Muscle layer of colon (tissue), 2 donors: ENCODE measurements around the gene CLEC6A.

Source experiments
- H3K27ac ChIP-seq: one replicate; pipeline ENCODE4 v1.7.0; 2013; ENCODE audit warnings: low read depth, mild to moderate bottlenecking, low read length, moderate library complexity
- H3K27me3 ChIP-seq, 2 donors: one replicate each; pipeline ENCODE4 v1.7.0; 2013; ENCODE audit warnings: low read length in 2 of 2, mild to moderate bottlenecking in 2 of 2; ENCODE audit not compliant: insufficient read depth in 2 of 2, control insufficient read depth in 1 of 2
- H3K36me3 ChIP-seq: one replicate; pipeline ENCODE4 v1.7.0; 2013; ENCODE audit warnings: mild to moderate bottlenecking, low read length; ENCODE audit not compliant: insufficient read depth
- H3K4me1 ChIP-seq: one replicate; pipeline ENCODE4 v1.7.0; 2013; ENCODE audit warnings: mild to moderate bottlenecking, low read length; ENCODE audit not compliant: insufficient read depth
- H3K4me3 ChIP-seq, 2 donors: one replicate each; pipeline ENCODE4 v1.7.0; 2013; ENCODE audit warnings: low read length in 2 of 2, low read depth in 1 of 2, mild to moderate bottlenecking in 1 of 2, moderate library complexity in 1 of 2
- H3K9ac ChIP-seq: one replicate; pipeline ENCODE4 v1.7.0; 2013; ENCODE audit warnings: low read length
- H3K9me3 ChIP-seq: one replicate; pipeline ENCODE4 v1.7.0; 2013; ENCODE audit warnings: mild to moderate bottlenecking, low read length
- donor health status: abdominal sarcoma.
- donor health status: Adenocarcinoma of cecum.

The CLEC6A gene

DNA sequence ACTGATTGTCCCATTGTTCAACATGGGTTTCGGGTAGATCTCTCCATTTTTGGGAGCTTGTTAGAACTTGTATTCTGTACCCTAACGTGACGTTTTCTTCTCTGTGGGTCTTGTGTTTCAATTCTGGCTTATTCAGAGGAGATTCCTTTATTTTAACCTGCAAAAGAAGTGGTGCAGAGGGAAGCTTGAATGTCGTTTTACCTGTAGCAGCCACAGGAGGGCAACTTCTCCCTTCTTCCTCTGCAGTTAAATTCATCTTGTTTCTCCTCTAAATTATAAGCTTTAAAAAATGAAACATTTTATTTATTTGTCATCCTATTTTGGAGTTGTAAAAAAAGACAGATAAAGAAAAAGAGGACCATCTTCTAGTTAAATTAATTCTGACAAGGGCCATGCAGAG lies 43.9 kb downstream of the CLEC6A start:
- Histone ChIP-seq H3K4me1 (no peaks in the 10 kb centered on the region), H3K9me3 (no peaks in the 10 kb centered on the region), H3K4me3 (no peak overlapping the region), H3K9ac (no peak overlapping the region), H3K27me3 (no peaks in the 10 kb centered on the region), H3K27ac (no peak overlapping the region), H3K36me3 (no peaks in the 10 kb centered on the region)

DNA sequence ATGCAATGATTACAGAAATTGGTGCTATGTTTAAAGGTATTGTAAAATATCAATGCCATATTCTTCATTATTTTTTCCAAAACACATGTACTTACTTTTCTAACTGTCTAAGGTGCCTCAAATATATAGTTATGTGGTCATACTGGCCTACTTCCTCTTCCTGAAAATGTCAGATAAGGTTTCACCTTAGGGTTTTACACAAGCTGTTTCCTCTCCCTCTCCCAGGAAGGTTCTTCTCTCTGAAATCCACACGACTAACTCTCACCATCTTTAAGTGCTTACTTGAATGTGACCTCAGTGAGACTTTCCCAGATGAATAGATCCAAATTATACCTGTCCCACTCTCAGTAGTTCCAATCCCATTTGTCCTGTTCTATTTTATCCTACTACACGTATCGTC lies 46.0 kb downstream of the CLEC6A start:
- no peak overlapping the region for H3K9ac ChIP-seq
- H3K36me3 ChIP-seq: no peaks in the 10 kb centered on the region
- H3K27ac ChIP-seq: no peak overlapping the region
- H3K9me3 ChIP-seq: no peaks in the 10 kb centered on the region
- no peaks in the 10 kb centered on the region for H3K27me3 ChIP-seq
- H3K4me1 ChIP-seq: no peaks in the 10 kb centered on the region
- no peak overlapping the region for H3K4me3 ChIP-seq

DNA sequence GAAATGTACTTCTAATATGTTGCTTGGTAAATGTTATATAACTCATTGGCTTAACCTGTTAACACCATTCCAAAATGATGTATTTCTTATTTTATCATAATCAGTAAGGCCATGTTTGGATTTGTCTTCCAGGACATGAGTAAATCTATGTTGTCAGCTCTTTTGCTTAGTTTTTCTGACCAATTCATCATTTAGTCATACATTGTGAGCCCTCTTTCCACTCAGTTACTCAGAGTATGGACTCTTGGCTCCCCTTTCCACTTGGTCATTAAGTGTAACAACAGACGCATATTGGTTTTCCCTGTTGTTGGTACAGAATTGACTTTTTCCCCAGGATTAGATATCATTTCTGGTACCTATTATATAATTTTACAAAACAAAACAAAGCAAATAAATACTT lies 48.6 kb downstream of the CLEC6A start:
- no peak overlapping the region for H3K27ac ChIP-seq
- H3K36me3 ChIP-seq: no peaks in the 10 kb centered on the region
- no peaks in the 10 kb centered on the region for H3K27me3 ChIP-seq
- no peak overlapping the region for H3K9ac ChIP-seq
- H3K4me1 ChIP-seq: no peaks in the 10 kb centered on the region
- no peak overlapping the region for H3K4me3 ChIP-seq
- H3K9me3 ChIP-seq: no peaks in the 10 kb centered on the region

DNA sequence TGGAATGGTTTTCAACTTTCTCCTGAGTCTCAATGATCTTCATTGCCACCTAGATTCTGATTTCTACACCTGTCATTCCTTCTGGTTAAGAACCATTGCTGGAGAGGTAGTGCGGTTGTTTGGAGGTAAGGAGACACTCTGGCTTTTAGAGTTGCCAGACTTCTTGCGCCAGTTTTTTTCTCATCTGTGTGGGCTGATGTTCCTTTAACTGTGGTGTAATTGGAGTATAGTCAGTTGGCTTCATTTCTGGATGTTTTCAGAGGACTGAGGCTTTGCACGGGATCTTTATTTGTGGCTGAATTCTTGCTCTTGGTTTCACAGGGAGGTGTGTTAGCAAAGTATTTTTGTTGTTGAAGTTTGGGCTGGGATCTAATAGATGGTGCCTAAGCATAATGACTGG lies 51.8 kb downstream of the CLEC6A start:
- Histone ChIP-seq H3K9ac (no peak overlapping the region), H3K27ac (no peak overlapping the region), H3K27me3 (no peaks in the 10 kb centered on the region), H3K4me1 (no peaks in the 10 kb centered on the region), H3K9me3 (no peaks in the 10 kb centered on the region), H3K4me3 (no peak overlapping the region), H3K36me3 (no peaks in the 10 kb centered on the region)

DNA sequence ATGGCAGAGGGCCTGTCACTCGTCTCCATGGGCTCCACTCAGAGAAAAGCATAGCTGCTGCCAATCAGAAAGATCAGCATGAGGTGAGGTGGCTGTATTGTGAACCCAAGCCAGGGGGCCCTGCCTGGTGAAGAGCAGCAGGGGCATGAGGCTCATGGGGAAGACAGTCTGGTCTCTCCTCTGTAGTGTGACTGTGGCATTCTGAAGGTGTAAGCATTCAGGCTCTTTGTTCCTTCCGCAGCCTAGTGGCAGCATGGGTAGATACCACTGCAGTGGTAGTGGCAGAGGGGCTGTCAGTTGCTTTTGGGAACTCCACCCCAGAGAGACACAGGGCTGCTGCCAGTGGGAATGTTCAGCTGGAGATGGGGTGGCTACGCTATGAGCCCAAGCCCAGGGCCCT lies 52.5 kb downstream of the CLEC6A start:
- no peak overlapping the region for H3K4me3 ChIP-seq
- no peak overlapping the region for H3K9ac ChIP-seq
- H3K4me1 ChIP-seq: no peaks in the 10 kb centered on the region
- H3K27ac ChIP-seq: no peak overlapping the region
- no peaks in the 10 kb centered on the region for H3K27me3 ChIP-seq
- no peaks in the 10 kb centered on the region for H3K9me3 ChIP-seq
- no peaks in the 10 kb centered on the region for H3K36me3 ChIP-seq

DNA sequence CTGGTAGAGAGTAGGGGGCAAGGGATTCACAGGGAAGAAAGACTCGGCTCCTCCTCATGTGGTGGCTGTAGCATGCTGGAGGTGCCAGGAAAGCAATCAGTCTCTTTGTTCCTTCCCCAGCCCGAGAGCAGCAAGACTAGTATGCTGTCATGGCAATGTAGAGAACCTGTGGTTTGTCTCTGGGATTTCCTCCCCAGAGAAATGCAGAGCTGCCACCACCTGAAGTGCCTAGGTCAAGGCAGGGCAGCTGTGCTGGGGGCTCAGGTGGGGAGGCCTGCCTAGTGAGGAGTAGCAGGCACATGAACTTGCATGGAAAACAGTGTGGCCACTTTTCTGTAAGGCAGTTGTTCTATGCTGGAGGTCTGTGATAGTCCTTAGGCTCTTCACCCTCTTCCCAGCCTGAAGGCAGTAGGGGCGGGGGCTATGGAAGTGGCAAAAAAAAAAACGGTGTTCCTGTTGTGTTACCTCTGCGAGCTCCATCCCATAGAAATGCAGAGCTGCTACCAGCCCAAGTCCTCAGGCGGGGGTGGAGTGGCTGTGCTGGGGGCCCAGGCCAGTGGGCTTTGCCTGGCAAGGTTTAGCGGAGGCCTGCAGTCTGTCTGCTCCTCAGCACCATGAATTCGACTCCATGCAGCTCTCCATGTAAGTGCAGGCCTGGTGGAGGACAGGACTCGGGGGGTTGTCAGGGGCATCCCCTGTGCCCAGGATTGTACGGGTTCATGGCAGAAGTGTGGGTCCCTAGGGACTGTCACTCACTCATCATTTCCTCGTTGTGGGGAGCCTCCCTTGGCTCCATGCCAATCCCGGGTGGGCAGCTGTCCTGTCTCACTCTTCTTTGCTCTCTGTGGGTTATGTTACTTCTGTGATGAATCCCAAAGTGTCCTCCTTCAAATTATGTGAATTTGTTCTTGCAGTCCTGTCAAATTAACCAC lies 53.4 kb downstream of the CLEC6A start:
- no peak overlapping the region for H3K27ac ChIP-seq
- no peaks in the 10 kb centered on the region for H3K4me1 ChIP-seq
- H3K9ac ChIP-seq: no peak overlapping the region
- no peaks in the 10 kb centered on the region for H3K9me3 ChIP-seq
- H3K27me3 ChIP-seq: no peaks in the 10 kb centered on the region
- no peak overlapping the region for H3K4me3 ChIP-seq
- H3K36me3 ChIP-seq: no peaks in the 10 kb centered on the region

DNA sequence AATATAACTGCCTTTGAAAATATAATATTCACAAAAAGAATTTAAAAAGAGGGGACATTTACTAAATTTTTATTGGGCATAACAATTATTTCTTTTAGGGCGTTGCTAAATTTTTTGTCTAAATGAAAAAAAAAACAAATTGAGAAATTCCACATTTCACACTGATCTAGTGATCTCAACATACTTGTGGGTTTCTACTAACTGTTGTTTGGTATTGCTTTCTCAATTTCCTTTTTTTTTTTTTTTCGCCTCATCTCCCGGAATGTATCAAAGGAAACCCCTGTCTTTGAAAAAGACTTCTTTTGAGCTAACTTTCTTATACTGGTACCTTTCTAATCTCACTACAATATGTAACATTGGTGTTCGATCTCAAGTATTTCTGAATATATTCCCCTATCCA lies 57.5 kb downstream of the CLEC6A start, which contains the start of gene CLEC4D:
CLEC4D (plus strand) TSS at position 248 of the 400 bp plus-strand sequence. CDS start 230 bp downstream, outside the sequence.
- Histone ChIP-seq H3K36me3 (no peaks in the 10 kb centered on the region), H3K9me3 (no peaks in the 10 kb centered on the region), H3K9ac (no peak within 1 kb of the TSS), H3K4me1 (no peaks in the 10 kb centered on the region), H3K27me3 (no peaks in the 10 kb centered on the region), H3K4me3 (no peak within 1 kb of the TSS), H3K27ac (no peak within 1 kb of the TSS)

DNA sequence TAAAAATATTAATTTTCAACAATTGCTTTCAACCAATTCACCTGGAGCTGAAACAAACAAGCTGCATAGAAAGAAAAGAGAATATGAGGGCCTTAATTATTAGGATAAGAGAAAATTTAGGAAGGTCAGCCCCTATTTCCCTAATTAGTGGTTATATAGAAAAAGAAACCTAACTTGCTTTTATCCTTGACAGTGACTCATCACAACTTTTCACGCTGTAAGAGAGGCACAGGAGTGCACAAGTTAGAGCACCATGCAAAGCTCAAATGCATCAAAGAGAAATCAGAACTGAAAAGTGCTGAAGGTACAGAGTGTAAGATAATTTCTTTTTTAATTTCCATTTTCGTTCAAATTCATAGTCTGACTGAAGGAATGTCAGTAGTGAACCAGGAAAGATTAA lies 62.2 kb downstream of the CLEC6A start:
- H3K4me3 ChIP-seq: no peak overlapping the region

DNA sequence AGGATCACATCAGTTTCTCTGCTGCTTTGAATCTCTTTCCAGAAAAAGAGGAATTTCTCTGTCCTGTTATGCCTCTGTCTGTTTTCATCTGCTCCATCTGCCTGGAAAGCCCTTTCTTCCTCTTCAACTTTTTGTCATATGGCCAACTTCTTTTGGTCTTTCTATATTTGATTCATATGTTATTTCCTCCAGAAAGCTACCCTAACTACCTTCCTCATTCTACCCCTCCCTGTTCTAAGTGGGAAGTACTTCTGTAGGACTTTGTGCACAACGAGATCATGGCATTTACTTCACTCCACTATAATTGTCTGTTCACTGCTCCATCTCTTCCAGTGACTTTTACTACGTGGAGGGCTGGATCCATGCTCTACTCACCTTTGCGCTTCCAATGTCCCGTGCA lies 63.4 kb downstream of the CLEC6A start:
- Histone ChIP-seq H3K4me1 (no peaks in the 10 kb centered on the region), H3K36me3 (no peaks in the 10 kb centered on the region), H3K27me3 (no peaks in the 10 kb centered on the region), H3K9me3 (no peaks in the 10 kb centered on the region), H3K27ac (no peak overlapping the region), H3K9ac (no peak overlapping the region), H3K4me3 (no peak overlapping the region)

More for the DNA sequence above, 62.2 kb downstream of the CLEC6A start:
- H3K4me1 ChIP-seq: no peaks in the 10 kb centered on the region
- H3K27me3 ChIP-seq: no peaks in the 10 kb centered on the region
- no peaks in the 10 kb centered on the region for H3K36me3 ChIP-seq
- no peaks in the 10 kb centered on the region for H3K9me3 ChIP-seq
- no peak overlapping the region for H3K27ac ChIP-seq
- H3K9ac ChIP-seq: no peak overlapping the region

DNA sequence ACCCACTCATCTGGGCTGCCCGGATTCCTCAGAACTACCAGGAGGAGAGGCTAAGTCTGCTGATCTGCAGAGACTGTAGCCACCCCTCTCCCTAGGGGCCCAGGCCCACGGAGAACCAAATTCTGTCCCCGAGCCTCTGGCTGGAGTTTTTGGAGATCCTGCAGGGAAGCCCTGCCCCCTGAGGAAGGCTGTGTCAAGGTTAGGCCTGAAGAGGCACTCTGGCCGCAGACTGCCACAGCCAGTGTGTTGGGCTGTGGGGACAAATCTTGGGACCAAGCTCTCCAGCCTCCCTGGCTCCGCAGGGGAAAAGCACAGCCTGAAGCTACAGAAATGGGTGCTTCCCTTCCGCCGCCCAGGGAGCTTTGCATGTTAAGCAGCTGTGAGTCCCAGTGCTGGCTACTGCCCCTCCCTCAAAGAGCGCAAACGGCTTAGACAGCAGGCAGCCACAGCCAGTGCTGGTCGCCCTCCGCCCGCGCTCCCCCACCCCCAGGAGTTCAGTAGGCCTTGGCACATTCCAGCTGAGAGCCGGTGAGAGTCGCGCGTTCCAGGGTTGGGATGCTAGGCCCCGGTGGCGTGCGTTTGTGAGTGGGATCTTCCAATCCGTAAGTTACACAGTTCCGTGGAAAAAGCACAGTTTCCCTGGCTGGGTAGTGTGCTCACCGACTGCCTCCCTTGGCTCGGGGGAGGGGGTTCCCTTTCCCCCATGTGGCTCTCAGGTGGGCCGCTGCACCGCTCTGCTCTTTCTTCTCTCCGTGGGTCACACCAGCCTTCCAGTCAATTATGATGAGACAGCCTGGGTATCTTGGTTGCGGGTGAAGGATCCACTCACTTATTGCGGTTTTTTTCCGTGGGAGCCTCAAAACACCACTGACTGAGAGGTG lies 71.7 kb downstream of the CLEC6A start:
- Histone ChIP-seq H3K27me3 (no peaks in the 10 kb centered on the region), H3K9ac (no peak overlapping the region), H3K9me3 (no peaks in the 10 kb centered on the region), H3K4me3 (no peak overlapping the region), H3K27ac (no peak overlapping the region), H3K4me1 (no peaks in the 10 kb centered on the region), H3K36me3 (no peaks in the 10 kb centered on the region)
